Neural crest cell (in vitro differentiated cells): ENCODE data around the gene TMC5. TPM values are rescaled to one million over a fixed set of nuclear protein-coding genes. Genes with fewer than 3 reads are reported as not detected.

Experiments used
- DNase-seq: peaks from one replicate; pipeline ENCODE4 v3.0.0; 2021; ENCODE audit warnings: low read depth, mixed read lengths, low spot score
- H3K27ac Mint-ChIP-seq: one replicate; pipeline ENCODE4 v1.8.0; 2021; ENCODE audit warnings: mild to moderate bottlenecking, mixed read lengths; ENCODE audit not compliant: unreplicated experiment
- H3K27me3 Mint-ChIP-seq: 2 replicates; pipeline ENCODE4 v1.8.0; 2021; ENCODE audit warnings: low read depth, mild to moderate bottlenecking, mixed read lengths
- H3K36me3 Mint-ChIP-seq: 2 replicates; pipeline ENCODE4 v1.8.0; 2021; ENCODE audit warnings: low read depth, mild to moderate bottlenecking, mixed read lengths
- H3K4me1 Mint-ChIP-seq: 2 replicates; pipeline ENCODE4 v1.8.0; 2021; ENCODE audit warnings: mixed read lengths
- H3K4me3 Mint-ChIP-seq: one replicate; pipeline ENCODE4 v1.8.0; 2021; ENCODE audit warnings: mild to moderate bottlenecking, mixed read lengths
- H3K9me3 Mint-ChIP-seq: 2 replicates; pipeline ENCODE4 v1.8.0; 2021; ENCODE audit warnings: mixed read lengths
- total RNA-seq: library from RNA; stranded (reverse); gene quantifications from 2 replicates; pipeline ENCODE4 v1.2.1, GENCODE V29; 2021
- TF ChIP-seq, protein P1 (sequence below): fragments of 200-600 bp; sonication (generic); conservative IDR thresholded peaks from 2 replicates; pipeline ENCODE4 v1.5.0; 2021; ENCODE audit warnings: antibody characterized with exemption, mild to moderate bottlenecking

The TMC5 gene
- total RNA-seq, 1 donor from 2014 or later, result not detected

DNA sequence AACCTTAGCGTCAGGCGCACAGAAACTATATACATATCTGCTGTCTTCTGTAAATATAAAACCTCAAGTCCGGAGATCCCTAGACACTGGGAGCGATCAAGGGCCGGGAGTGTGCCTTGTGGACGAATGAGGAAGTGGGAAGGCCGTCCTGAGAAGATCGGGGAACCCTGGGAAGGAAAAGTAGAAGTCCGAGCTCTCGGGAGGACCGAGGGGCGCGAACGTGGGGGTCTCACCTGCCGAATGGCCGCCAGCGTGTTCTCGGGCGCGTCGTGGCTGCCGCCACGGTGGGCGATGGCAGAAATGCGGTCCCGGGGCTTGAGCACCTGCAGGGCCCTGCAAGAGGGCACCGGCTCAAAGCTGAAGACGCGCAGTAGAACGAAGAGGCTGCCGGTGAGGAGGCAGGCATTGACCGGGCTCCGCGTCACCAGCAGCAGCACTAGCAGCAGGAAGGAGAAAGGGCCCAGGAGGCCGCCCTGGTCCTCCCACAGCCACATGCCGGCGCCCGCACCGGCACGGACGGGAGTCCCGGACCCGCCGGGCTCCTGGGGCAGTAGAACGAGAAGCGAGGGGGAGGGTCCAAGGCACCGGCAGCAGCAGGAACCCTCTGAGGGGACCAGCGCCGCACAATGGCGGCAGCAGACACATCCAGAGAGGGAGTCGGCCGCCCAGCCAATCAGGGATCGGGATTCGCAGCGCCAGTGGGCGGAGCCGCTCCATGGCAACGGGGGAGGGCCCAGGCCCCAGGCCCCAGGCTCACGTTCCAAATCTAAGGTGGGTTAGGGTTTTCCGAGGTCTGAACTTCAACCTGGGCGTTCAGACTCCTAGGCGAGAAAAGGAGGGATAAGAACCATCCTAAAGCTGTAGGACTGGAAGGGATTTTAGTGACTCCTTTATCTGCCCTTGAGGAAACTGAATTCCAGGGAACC, 104.1 kb downstream of the TMC5 start, which contains the start of gene GDE1:
Gene GDE1 (minus strand): TSS at position 628 of the 926 bp plus-strand sequence. CDS start 134 bp downstream, at position 494.
- Mint-ChIP-seq H3K36me3 (peaks cover 5% of the 10 kb centered on the region), H3K4me3 (peak within 1 kb of the TSS; percentile 98), H3K9me3 (no peaks in the 10 kb centered on the region), H3K27me3 (no peaks in the 10 kb centered on the region), H3K27ac (peak within 1 kb of the TSS; percentile 75), H3K4me1 (peaks cover 55% of the 10 kb centered on the region)
- TF ChIP-seq, protein P1, sequence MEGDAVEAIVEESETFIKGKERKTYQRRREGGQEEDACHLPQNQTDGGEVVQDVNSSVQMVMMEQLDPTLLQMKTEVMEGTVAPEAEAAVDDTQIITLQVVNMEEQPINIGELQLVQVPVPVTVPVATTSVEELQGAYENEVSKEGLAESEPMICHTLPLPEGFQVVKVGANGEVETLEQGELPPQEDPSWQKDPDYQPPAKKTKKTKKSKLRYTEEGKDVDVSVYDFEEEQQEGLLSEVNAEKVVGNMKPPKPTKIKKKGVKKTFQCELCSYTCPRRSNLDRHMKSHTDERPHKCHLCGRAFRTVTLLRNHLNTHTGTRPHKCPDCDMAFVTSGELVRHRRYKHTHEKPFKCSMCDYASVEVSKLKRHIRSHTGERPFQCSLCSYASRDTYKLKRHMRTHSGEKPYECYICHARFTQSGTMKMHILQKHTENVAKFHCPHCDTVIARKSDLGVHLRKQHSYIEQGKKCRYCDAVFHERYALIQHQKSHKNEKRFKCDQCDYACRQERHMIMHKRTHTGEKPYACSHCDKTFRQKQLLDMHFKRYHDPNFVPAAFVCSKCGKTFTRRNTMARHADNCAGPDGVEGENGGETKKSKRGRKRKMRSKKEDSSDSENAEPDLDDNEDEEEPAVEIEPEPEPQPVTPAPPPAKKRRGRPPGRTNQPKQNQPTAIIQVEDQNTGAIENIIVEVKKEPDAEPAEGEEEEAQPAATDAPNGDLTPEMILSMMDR, result peak; percentile 28
- DNase-seq, result peak; percentile 91

DNA sequence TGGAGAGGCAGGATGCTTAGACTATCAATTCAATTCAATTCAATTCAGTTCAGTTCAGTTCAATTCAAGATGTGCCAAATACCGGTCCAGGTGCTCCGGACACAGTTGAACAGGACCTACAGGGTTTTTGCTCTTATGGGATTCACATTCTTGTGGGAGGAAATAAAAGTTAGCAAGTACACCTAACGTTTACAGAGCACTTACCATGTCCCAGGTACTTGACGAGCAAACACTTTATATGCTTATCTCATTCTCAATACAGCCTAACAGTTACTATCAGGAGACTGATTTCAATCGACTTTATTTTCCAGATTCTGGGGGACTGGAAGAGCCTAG, 104.7 kb downstream of the TMC5 start:
- Mint-ChIP-seq H3K36me3 (no peaks in the 10 kb centered on the region), H3K9me3 (no peaks in the 10 kb centered on the region), H3K27ac (no peak overlapping the region), H3K4me3 (peak overlapping the region; percentile 98), H3K27me3 (no peaks in the 10 kb centered on the region), H3K4me1 (peaks cover 58% of the 10 kb centered on the region)
- TF ChIP-seq, protein P1, result no peak
- DNase-seq, result no peak

DNA sequence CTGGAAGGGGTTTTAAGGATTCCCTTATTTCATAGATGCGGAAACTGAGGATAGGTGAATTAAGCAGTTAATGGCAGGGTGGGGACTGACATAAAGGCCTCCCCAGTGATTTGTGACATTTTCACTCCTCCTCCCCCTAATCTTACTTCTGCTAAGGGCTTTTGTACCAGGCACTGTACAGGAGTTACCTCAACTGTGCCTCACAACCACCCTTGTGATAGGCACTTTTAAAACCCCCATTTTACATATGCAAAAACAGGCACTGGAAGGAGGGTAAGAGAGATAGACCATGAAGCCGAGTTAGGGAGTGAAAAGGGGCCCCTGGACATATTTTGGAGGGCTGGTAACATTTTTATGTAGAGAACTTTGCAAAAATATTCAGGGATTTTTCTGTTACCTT, 105.1 kb downstream of the TMC5 start:
- DNase-seq, result no peak
- TF ChIP-seq, protein P1, result no peak
- Mint-ChIP-seq H3K36me3 (no peaks in the 10 kb centered on the region), H3K27ac (no peak overlapping the region), H3K9me3 (no peaks in the 10 kb centered on the region), H3K27me3 (no peaks in the 10 kb centered on the region), H3K4me3 (peak overlapping the region; percentile 98), H3K4me1 (peaks cover 58% of the 10 kb centered on the region)

DNA sequence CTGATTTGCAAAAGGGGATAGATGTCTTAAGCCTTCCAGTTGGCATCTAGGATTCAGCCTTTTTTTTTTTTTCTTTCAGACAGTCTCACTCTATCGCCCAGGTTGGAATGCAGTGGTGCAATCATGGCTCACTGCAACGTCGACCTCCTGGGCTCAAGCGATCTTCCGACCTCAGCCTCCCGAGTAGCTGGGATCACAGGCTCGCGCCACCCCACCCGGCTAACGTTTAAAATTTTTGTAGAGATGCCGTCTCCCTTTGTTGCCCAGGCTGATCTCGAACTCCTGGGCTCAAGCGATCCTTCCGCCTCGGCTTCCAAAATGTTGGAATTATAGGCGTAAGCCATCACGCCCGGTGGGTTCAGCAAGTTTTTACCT, 105.5 kb downstream of the TMC5 start:
- no peaks in the 10 kb centered on the region for H3K9me3 Mint-ChIP-seq
- H3K4me3 Mint-ChIP-seq, result peak overlapping the region; percentile 98
- H3K27me3 Mint-ChIP-seq, result no peaks in the 10 kb centered on the region
- no peaks in the 10 kb centered on the region for H3K36me3 Mint-ChIP-seq
- no peak overlapping the region for H3K27ac Mint-ChIP-seq
- TF ChIP-seq, protein P1, result no peak
- peaks cover 58% of the 10 kb centered on the region for H3K4me1 Mint-ChIP-seq
- DNase-seq, result no peak

DNA sequence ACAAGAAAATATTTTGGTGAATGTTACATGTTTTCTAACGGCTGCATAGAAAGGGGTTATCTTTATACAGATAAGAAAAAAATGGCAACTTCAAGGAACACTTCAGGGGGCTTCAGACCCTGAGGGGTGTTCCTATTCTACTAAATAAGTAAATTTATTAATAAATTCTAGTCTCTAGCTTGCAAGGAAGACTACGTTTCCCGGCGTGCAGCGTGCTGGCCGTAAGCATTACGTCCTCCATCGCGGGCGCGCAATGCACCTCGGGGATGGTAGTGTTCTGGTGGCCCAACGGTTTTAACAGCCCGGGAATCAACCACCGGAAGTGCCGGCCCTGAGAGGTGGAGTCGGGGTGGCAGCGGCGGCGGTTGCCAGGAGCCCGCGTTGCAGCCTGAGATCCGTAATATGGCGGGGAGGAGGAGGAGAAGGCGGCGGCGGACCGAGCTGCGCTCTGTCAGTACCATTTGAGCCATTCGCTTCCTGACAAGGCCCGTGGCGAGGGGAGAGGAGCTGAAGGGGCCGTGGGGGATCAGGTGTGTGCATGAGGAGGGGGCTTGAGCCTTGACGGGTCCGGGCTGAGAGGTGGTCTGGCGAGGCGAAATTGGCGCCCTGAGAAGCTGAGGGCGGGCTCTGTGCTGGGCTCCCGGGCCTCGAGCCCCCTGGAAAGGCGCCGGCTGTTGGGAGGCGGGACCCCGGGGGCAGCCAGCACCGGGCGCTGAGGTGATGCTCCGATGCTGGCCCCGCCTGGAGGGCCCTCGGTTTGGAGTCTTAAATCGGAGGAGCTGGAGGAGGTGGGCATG, 106.1 kb downstream of the TMC5 start, which contains the start of gene CCP110:
Gene CCP110 (plus strand): TSS at position 384 of the 797 bp plus-strand sequence. CDS start 3,940 bp downstream, outside the sequence.
- Mint-ChIP-seq H3K9me3 (no peaks in the 10 kb centered on the region), H3K4me1 (peaks cover 53% of the 10 kb centered on the region), H3K27me3 (no peaks in the 10 kb centered on the region), H3K4me3 (peak within 1 kb of the TSS; percentile 98), H3K27ac (peak within 1 kb of the TSS; percentile 91), H3K36me3 (no peaks in the 10 kb centered on the region)
- peak; percentile 88 for DNase-seq
- TF ChIP-seq, protein P1, result no peak
